NAMALWA (cell line): ENCODE results near the gene SPOCK1.
"Not testable (repeated sequence)": the region's sequence is repeated elsewhere in the genome, so short reads cannot be mapped to it uniquely, and the experiment has no call there.

Experiments
- DNase-seq: peaks from one replicate; pipeline ENCODE4 v3.0.0-alpha.2; 2015; ENCODE audit warnings: low spot score

The SPOCK1 gene

DNA sequence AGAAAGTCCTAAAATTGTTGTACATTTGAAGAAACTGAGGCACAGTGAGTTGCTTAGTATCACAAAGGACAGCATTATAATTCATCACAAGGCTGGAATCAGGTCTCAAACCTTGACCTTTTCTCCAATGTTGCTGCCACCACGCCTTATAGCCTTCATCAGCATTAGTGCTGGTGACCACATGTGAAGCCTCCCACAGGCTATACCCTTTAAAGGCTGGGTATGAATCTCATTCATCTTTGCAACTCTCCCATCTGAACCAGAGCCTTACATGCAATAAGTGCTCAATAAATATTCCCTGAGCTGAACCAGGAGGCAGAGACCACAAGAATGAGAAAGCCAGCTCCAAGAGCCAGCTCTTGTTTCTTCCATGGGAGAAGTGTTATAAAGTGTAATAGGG lies 104.7 kb downstream of the SPOCK1 start:
- no peak for DNase-seq

DNA sequence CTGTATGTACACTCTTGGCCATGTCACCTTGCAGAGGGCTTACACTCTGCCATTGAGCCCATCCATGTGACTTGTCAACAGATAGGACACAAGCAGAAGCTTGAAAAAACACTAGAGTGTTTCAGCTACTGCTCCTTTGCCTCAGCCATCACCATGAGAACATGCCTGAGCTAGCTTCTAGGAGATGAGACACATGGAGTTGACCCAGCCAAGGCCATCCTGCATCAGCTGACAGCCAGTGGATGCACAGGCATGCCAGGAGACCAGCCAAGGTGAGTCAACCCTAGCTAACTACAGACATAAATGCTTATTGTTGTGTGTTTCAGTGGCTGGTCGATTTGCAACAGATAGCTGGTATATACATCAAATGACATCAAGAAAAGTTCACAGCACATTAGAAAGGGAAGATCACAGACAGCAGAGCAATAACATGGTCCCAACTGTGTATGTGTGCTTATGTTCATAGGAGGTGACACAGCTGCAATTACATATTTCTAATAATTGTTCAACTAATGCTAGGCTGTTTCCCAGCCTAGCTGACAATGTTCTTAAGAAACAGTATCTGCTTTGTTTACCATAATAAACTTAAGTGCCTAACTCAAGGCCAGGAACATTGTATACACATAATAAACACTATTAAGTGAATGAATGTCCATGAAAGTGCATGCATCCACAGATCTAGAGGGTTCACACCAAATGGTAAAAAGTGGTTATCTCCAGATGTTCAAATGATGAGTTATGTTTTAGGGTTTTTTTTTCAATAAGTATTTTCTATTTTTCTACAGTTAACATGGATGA lies 105.7 kb downstream of the SPOCK1 start:
- no peak for DNase-seq

DNA sequence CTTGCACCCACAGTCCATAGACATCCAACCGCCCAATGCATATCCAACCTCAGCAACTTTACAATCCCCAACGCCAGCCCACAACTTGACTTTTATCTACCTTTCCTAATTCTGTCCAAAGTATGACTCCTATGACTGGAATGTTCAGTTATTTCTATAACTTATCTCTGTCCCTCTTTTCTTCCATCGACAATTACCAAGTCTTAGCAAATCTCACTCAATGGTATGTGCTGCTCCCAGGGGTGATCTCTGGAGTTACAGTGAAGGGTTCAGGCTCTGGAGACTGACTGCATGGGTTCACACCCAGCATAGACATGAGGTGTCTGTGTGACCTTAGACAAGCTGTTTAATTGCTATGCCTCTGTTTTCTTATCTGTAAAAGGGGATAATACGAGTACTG lies 106.9 kb downstream of the SPOCK1 start:
- DNase-seq = no peak

DNA sequence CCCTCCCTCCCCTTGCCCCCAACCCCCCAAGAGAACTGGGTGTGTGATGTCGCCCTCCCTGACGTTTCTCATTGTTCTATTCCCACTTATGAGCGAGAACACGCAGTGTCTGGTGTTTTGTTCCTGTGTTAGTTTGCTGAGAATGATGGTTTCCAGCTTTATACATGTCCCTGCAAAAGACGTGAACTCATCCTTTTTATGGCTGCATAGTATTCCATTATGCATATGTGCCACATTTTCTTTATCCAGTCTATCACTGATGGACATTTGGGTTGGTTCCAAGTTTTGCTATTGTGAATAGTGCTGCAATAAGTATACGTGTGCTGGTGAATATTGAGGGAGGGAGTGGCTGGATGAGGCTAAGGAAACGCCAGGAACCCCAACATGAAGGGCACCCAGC lies 108.1 kb downstream of the SPOCK1 start:
- not testable (repeated sequence) for DNase-seq

DNA sequence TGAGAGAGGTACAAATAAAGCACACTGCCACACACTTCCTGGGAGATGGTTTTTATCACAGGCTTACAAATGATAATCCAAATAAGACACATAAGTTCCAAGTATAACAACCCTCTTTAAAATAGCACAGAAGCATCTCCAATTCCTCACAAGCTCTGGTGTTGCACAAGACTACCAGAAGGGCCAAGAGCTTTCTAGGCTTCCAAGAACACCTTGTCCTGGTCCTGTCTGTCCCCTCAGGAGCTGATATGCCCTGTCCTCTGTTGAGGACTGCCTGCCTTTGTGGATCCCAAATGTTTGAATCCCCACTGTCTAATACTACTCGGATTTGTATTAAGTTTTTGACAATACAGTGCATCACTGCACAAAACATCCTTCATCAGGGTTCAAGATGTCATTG lies 110.1 kb downstream of the SPOCK1 start:
- DNase-seq = no peak

DNA sequence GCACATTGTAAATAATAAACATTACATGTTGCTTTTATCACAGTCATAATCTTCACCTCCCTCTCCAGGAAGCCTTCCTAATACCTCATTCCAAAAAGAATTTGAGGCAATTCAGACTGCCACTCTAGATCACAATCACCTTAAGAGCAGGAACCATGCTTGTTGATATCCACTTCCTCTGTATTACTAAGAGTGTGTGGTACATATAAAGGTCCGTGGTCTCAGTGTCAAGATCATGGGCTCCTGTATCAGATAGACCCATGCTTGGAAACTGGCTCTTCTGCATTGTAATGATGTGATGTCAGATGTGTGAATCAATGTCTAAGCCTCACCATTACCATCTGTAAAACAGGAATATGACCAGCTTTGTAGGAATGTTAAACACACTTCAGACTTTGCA lies 114.1 kb downstream of the SPOCK1 start:
- DNase-seq = no peak

DNA sequence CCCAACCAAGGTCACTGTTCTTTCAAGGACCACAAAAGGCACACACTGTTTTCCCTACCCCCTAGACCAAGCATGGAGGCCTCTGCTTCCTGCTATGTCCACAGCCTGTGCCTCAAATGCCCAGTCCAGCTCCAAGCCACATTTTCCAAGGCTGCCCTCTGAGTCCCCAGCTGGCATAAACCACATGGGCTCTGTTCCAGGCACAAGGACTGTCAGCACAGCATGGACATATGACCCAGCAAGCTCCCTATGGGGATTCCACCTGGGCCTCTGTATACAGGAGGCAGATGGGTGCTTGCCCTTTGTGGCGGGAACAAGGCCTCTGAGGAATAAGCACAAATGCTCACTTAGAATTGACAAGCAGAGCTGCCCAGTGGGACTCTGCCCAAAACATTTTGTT lies 115.2 kb downstream of the SPOCK1 start:
- DNase-seq = no peak

DNA sequence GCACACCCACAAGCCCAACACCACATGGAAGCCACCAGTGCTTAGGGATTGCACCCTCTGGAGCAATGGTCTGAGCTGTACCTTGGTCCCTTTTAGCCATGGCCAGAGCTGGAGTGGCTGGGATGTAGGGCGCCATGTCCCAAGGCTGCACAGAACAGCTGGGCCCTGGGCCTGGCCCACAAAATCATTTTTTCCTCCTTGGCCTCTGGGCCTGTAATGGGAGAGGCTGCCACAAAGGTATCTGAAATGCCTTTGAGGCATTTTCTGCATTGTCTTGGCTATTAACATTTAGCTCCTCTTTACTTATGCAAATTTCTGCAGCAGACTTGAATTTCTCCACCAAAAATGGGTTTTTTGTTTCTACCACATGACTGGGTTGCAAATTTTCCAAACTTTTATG lies 117.6 kb downstream of the SPOCK1 start:
- DNase-seq = no peak

DNA sequence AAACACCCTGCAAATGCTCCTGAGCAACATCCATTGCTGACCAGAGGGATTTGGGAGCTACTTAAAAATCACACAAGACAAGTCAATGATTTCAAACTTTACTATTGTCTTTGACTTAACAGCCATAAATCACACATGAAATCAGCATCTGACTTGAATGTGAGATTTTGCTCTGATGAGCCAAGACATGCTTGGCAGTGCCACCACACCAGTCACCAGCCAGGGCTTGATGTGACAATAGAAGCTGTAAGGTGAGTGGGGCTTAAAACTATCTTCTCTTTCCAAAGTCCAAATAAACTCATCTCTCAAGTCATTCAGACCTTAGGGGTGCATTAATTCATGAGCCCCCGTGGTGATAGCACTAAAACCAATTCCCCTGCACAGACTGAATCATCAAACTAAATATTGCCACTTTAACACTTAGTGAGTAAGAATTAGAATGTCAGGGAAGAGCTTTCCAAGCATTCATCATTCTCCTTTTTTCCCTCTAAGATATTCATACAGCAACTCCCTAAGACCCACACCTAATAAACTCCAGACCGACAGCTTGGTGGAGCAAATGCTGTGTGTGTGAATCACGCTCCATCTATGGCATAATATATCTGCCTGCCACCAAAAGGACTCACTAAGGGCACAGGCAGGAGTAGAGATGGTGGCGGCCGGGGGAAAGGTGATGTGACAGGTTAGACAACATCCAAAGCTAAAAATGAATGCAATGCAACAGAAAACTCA lies 119.4 kb downstream of the SPOCK1 start:
- DNase-seq = no peak

DNA sequence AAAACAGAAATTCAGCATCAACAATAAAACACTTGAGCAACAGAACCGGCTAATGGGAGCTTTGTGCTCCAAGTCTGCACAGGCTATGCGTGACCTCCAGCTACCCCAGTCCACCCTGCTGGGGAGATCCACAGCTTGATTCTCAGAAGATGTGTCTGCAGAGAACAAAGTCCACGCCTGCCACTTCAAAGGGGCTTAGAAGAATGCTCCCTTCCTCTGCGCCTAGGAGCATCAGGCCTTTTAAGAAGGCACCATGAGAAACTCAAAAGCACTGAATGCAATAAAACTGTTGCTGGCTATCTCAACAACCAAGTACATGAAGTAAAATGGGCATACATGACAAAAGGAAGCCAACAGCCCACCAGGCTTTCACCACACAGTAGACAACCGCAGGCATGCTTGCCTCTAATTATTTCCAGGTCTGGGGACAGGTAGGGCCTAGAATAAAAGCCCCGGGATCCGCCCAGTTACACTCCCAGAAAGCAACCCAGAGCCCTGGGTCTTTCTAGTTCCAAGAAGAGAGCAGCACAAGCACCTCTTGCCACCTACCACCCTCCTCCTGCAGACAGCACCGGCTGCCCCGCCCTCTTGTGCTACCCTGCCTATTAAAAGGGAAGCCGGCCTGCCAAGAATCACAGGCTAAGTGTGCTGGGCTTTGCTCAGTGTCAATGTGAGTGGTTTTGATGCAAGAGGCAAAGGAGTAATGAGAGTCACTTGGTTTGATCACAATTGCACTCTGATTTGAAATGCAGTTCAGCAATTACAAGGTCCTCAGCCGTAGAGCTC lies 123.2 kb downstream of the SPOCK1 start:
- DNase-seq = no peak

DNA sequence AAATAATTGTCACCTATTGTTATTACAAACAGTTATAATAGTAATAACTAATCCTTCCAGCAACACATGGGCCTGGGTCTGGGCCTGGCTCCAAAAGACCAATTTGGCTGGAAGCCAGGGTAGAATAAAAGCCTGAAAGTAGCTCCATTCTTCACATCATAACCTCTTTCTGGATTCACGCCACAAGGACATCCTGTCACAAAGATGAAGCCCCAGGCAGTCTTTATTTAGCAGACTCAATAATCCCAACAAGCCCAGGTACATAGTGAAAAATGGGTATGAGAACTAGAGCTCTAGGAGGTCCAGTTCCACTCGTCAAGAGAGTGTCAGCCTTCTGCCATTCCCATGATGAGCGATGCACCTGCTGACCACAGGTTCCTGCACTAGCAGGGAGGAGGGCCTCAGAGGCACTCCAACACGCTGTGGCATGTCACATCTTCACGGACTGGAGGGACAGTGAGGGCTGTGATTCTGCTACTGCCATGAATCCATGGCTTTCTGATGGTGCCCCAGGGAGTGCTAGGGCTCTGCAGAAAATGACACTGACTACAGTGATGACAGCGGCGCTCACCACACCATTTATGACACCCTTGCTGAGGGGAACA lies 124.9 kb downstream of the SPOCK1 start:
- no peak for DNase-seq

DNA sequence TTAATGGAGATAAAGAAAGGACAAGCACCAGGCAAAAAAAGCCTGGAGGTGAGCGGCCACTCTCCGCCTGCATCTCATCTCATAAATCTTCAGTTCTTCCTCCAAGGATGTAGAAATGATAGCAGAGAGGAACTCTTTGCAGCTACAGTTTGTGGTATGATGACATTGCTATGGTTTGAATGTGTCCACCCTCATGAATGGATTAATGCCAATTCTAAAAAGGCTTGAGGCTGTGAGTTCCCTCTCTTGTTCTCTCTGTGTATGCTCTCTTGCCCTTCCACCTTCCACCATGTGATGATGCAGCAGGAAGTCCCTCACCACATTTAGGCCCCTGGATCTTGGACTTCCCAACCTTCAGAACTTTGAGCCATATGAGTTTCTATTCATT lies 126.4 kb downstream of the SPOCK1 start:
- no peak for DNase-seq

DNA sequence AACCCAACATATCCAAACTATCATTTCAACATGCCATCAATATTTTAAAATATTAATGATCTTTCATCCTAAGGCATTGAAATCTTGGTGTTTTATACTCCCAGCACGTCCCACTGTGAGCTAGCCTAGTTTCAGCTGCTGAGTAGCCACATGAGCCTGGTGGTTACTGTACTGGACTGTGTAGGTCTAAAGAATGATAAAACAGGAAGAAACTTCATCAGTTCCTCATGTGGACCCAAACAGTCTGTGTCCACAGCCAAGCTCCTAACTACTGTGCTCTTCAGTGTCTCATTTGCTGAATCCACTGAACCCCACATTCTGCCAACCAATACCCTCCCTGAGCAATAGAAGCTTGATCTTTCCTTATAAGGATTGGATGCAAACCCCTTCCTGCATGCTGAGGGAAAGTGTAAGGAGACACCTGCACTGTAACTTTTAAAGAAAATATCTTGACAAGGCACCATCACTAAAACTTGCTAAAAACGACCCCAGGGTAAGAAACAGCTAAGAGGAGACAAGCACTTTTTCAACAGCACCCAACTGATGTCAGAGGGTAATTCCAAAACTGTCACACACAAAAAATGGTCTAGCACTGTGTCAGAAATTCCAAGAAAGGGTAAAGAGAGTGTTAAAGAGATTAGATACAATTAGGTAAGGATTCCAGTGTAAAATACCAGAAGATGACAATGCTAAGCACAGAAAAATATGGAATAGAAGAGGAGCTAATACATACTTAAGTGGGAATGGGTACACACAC lies 126.9 kb downstream of the SPOCK1 start:
- no peak for DNase-seq

DNA sequence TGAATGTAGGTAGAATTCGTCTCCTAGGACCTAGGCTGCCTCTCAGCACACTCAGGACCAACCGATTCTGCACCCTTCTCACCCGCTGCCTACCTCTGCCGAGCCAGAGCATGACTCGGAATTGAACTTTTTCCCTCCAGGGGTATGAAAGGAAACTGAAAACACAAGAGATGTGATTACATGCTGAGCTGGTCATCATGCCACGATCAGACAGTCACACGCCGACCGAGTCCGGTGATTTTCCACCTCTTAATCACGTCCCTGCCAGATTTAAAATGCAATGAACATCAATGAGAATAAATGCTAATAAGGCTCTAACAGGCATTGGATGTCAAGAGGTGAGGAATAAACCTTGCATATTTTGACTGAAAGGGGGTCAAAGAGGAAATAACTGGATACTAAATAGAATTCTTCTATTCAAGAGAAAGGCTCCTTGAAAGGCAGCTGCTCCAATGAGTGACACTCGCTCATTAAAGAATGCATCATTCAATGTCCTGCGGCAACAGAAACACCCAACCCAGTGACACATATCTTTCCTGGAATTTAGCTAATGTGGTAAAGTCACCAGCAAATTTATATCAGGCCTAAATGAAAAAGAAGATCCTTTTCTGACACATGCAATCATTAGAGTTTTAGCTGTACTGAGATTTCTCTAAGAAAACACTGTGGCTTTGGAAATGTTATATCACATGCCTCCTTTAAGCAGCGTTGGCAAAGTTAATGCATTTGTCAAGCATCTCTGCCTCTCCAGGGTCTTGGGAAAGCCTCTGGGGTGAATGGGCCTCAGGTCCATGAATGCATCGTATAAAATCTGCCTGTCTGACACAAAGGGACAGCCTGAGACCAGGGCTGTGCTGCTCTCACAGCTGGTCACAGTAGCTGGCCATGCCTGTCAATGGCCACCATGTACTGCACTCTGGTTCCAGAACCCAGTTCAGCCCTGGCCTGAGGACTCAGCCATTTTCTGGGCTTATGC lies 128.7 kb downstream of the SPOCK1 start:
- DNase-seq = no peak

DNA sequence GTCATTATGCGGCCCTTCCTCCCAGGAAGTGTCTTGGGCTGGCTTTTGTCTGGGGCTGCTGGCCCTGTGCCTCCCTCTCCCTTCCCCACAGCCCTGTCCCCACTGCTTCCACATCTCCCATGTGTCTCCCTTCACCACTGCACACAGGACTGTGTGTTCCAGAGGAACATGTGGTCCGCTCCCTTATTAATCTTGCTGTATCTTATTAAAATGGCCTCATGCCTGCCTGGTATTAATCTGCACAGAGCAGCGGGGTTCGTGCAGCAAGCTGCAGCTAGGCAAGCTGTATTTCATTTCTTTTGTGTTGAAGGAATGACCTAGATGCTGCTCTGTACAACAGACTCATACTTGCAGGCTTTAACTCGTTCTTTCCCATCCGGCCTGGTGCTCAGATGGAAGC lies 130.5 kb downstream of the SPOCK1 start:
- no peak for DNase-seq

DNA sequence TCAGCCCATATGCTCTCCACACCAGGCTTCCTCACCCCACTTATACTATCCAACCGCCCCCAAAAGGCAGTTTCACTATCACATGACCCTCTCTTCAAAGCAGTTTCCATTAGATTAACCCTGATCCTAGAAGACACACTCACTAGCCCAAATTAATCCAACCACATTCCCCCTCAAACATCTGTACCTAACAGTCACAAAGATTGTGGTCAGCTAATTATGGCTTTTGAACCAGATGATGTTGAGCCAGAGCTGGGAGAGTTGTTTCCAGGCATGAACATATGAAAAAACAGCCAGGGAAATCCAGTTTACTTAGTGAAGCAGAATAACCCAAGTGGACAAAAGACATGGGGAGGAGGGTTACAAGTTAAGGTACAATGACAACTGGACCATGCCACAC lies 131.2 kb downstream of the SPOCK1 start:
- DNase-seq = no peak

DNA sequence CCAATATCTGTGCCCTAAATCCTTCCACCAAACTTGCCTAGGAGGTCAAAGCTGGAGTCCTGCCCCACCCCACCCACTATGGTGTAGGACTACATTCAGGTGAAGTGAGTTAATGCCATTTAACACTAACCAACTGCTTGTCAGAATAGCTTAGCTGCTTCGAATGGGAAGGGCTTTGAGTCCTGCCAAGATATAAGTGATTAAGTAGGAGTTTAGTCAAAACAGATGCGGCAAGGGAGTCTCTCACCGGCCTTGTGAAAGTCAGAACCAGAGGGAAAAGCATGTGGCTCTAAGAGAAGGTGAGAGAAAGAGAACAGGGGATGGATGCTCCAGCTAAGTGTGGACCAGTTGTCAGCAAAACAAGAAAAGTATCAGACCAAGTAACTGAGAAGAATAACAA lies 132.6 kb downstream of the SPOCK1 start:
- no peak for DNase-seq

DNA sequence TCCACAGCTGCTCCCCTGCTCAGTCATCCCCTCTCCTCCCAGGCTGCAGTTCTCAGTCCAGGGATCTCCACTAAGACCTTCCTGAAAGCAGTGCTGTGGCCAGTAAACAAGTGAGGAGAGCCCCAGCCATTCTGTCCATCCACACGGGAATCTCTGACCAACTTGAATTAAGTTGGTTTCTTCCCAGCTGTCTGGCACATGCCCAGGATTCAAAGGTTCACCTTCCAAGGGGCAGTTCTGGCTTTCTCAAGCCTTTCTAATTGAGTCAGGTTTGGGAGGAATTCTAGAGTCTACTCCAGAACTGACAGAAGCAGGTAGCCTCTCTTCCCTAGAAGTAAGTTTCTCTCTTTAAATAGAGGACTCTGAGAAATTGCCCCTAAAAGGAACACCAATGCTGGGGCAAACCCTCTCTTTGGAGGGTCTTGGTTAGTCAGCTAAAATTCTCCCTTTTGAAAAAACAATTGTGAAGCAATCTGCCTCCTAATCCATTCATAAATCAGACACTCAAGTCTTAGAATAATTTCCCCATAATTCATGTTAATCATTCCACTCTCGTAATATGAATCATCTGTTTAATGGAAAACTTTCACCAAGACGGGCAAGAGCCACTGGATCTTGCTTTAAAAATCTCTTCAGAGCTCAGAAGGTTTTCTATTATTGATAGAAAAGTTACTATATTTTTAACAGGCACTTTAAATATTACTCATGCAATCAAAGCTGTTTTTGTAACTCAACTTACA lies 133.8 kb downstream of the SPOCK1 start:
- no peak for DNase-seq

DNA sequence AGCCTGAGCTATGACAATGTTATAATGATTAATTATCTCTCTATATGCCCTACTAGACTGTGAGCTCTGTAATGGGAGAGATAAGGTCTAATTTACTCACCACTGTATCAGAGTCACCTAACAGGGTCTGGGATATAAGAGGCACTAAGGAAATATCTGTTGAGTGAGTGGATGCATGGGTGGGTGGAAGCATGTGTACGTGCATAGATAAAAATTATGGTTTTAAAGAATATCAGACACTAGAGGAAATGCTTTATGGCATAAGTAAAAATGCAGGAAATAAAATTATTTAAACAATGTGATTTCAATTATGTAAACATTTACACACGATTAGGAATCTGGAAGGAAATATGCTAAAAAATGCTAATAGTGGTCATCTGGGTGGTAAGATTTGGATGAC lies 137.8 kb downstream of the SPOCK1 start:
- DNase-seq = no peak

DNA sequence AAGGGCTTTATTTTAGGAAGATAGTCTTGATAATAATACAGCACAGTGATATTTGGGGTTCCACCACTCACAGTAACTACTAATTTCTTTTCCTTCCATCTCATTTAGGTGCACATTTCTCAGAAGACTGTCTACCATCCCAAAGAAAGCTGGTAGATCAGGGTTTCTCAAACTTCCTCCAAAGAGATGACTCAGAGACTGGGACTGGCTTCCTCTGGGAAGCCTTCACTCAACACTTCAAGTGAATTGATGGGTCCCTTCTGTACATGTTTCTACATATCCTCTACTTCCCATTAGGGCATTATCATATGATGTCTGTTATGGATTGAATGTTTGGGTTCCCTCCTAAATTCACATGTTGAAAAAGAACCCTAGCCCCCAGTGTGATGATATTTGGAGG lies 138.5 kb downstream of the SPOCK1 start:
- no peak for DNase-seq
